ENCODE results near the gene DDX59.

GRCh38 chr1:200669314-200670241 is at the start of gene DDX59:
- TF ChIP-seq CTCF (IDR thresholded peaks at IDR 0.05): peak in 1 of 4 donors; percentile 4
- peak; percentile 99 for TF ChIP-seq POLR2A (IDR thresholded peaks at IDR 0.05)
